Gastroesophageal sphincter (tissue), 3 donors: ENCODE measurements around the gene TAPT1.

Source experiments
- EP300 ChIP-seq: sonication (generic); formaldehyde crosslinking; IDR thresholded peaks from one replicate; pipeline ENCODE4 v1.6.1; 2017; ENCODE audit warnings: antibody characterized with exemption, mild to moderate bottlenecking
- POLR2A ChIP-seq, 2 donors: fragments of 450-650 bp; IDR thresholded peaks; one replicate each; pipeline ENCODE4 v1.6.1; 2017; ENCODE audit warnings: antibody characterized with exemption in 2 of 2, mild to moderate bottlenecking in 2 of 2, moderate library complexity in 1 of 2
- POLR2AphosphoS5 ChIP-seq: sonication (generic); formaldehyde crosslinking; IDR thresholded peaks from one replicate; pipeline ENCODE4 v1.6.1; 2017; ENCODE audit warnings: antibody characterized with exemption
- TF ChIP-seq, protein P1 (sequence below), 4 experiments: fragments of 200-600 bp in 2 of 4; fragments of 450-650 bp in 2 of 4; sonication (generic) in 1 of 4; IDR thresholded peaks; one replicate each; pipeline ENCODE4 v1.5.1; 2017 to 2019; ENCODE audit warnings: antibody characterized with exemption in 4 of 4, mild to moderate bottlenecking in 2 of 4, moderate library complexity in 2 of 4

DNA sequence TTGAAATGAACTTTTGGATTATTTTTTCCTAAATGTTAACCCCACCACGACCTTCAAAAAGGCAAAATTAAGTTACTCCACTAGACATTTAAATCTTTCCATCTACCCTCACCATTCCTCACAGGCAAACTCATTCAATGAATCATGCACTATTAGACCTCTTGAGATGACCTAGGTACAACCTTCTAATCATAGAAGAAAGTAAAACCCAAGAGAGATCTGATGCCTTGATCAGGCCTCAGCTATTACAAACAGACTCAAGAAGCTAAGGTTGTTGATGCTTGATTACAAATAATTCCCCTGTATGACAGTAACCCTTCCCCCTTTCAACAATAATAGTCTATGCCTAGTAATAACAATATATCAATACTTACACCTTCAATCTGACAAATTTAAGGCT, 18.9 kb downstream of the TAPT1 start:
- TF ChIP-seq, protein P1, sequence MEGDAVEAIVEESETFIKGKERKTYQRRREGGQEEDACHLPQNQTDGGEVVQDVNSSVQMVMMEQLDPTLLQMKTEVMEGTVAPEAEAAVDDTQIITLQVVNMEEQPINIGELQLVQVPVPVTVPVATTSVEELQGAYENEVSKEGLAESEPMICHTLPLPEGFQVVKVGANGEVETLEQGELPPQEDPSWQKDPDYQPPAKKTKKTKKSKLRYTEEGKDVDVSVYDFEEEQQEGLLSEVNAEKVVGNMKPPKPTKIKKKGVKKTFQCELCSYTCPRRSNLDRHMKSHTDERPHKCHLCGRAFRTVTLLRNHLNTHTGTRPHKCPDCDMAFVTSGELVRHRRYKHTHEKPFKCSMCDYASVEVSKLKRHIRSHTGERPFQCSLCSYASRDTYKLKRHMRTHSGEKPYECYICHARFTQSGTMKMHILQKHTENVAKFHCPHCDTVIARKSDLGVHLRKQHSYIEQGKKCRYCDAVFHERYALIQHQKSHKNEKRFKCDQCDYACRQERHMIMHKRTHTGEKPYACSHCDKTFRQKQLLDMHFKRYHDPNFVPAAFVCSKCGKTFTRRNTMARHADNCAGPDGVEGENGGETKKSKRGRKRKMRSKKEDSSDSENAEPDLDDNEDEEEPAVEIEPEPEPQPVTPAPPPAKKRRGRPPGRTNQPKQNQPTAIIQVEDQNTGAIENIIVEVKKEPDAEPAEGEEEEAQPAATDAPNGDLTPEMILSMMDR (IDR thresholded peaks at IDR 0.05), result no peak
- TF ChIP-seq POLR2AphosphoS5 (no peak), POLR2A (IDR thresholded peaks at IDR 0.05) (no peak), EP300 (no peak)
